GM12878 (cell line): Measurements from ENCODE around the gene POLA1. TPM values are rescaled to one million over a fixed set of nuclear protein-coding genes. Genes with fewer than 3 reads are reported as not detected.

ENCODE experiments used
- ATAC-seq: fragments of 200-7000 bp; cut with Tn5 transposase; 3 replicates; pipeline ENCODE4 v1.9.1; 2020; ENCODE audit warnings: mild to moderate bottlenecking, moderate library complexity
- BruUV-seq: library from RNA; stranded (reverse); fragments of 400-500 nt; replicated peaks from 2 replicates; lab custom pipeline; 2021; lab: Mats Ljungman, UMichigan
- CTCF ChIA-PET: fragments of 300-600 bp; sonication (Branson Sonifier 250); formaldehyde crosslinking; extraction: SDS; loops from one replicate; lab custom pipeline; 2021; ENCODE audit warnings: inconsistent platforms; lab: Yijun Ruan, JAX
- POLR2A ChIA-PET: fragments of 350-600 bp; formaldehyde crosslinking; extraction: SDS; loops from one replicate; lab custom pipeline; 2021; ENCODE audit warnings: inconsistent platforms; lab: Charles Lee
- RAD21 ChIA-PET: fragments of 300-600 bp; sonication (Branson Sonifier 250); formaldehyde crosslinking; loops from one replicate; lab custom pipeline; 2023; ENCODE audit warnings: antibody characterized with exemption; ENCODE audit not compliant: unreplicated experiment; lab: Charles Lee
- SMC1A ChIA-PET: fragments of 300-600 bp; sonication (Branson Sonifier 250); formaldehyde crosslinking; loops from one replicate; lab custom pipeline; 2023; ENCODE audit not compliant: unreplicated experiment, uncharacterized antibody; lab: Charles Lee
- DNase-seq: peaks from one replicate; pipeline ENCODE4 v3.0.0-alpha.2; 2011; ENCODE audit warnings: low read depth, low spot score
- FAIRE-seq: peaks from 3 replicates; lab custom pipeline; 2011; peaks lifted over from hg19 to GRCh38; lab: Jason Lieb, UNC
- H2AFZ ChIP-seq: 2 replicates; pipeline ENCODE4 v1.6.0; 2011; ENCODE audit warnings: low read depth, low read length, control low read depth; ENCODE audit not compliant: control insufficient read depth
- H3K27ac ChIP-seq: 2 replicates; pipeline ENCODE4 v1.5.1; 2011; ENCODE audit warnings: control low read depth; ENCODE audit not compliant: control insufficient read depth, insufficient read depth
- H3K27me3 ChIP-seq, 2 experiments: replicated peaks in 1 of 2; 2 replicates each; pipeline versions ENCODE4 v1.6.0 to v1.6.1; 2011; ENCODE audit warnings: low read length in 1 of 2; ENCODE audit not compliant: control insufficient read depth in 2 of 2, insufficient read depth in 2 of 2
- H3K36me3 ChIP-seq, 2 experiments: 2 replicates each; pipeline ENCODE4 v1.5.1; 2011; ENCODE audit warnings: low read length in 1 of 2; ENCODE audit not compliant: control insufficient read depth in 2 of 2, insufficient read depth in 2 of 2
- H3K4me1 ChIP-seq: 2 replicates; pipeline ENCODE4 v1.6.1; 2011; ENCODE audit warnings: mild to moderate bottlenecking, low read length, moderate library complexity, mixed read lengths; ENCODE audit not compliant: control insufficient read depth, insufficient read depth
- H3K4me2 ChIP-seq: 2 replicates; pipeline ENCODE4 v1.6.0; 2011; ENCODE audit warnings: control low read depth; ENCODE audit not compliant: control insufficient read depth, insufficient read depth
- H3K4me3 ChIP-seq: fragments of 200-600 bp; sonication (generic); 2 replicates; pipeline ENCODE4 v1.5.1; 2016
- H3K79me2 ChIP-seq: 2 replicates; pipeline ENCODE4 v1.6.0; 2011; ENCODE audit warnings: low read length; ENCODE audit not compliant: control insufficient read depth, insufficient read depth
- H3K9ac ChIP-seq: 2 replicates; pipeline ENCODE4 v1.8.0; 2011; ENCODE audit warnings: low read length, control low read depth, mixed read lengths; ENCODE audit not compliant: control insufficient read depth, insufficient read depth
- H3K9me3 ChIP-seq: replicated peaks from 3 replicates; pipeline ENCODE4 v1.5.1; 2011; ENCODE audit warnings: mild to moderate bottlenecking, low read length; ENCODE audit not compliant: control insufficient read depth, insufficient read depth
- H4K20me1 ChIP-seq: 2 replicates; pipeline ENCODE4 v1.6.0; 2011; ENCODE audit not compliant: control insufficient read depth, insufficient read depth
- ATF7 ChIP-seq: fragments of 450-650 bp; IDR thresholded peaks from 2 replicates; pipeline ENCODE4 v1.6.1; 2016; ENCODE audit warnings: low read depth, mild to moderate bottlenecking
- CEBPZ ChIP-seq: fragments of 150-350 bp; IDR thresholded peaks from 2 replicates; pipeline ENCODE4 v1.6.1; 2016; ENCODE audit warnings: low read depth, low read length
- CHD1 ChIP-seq: IDR thresholded peaks from 2 replicates; pipeline ENCODE4 v1.6.1; 2012; ENCODE audit warnings: low read depth, low read length, improper control_type of control experiment
- GABPA ChIP-seq: IDR thresholded peaks from 2 replicates; pipeline ENCODE4 v1.6.1; 2014; ENCODE audit warnings: antibody characterized with exemption, low read depth, mild to moderate bottlenecking, inconsistent platforms
- HDGF ChIP-seq: fragments of 450-650 bp; IDR thresholded peaks from 2 replicates; pipeline ENCODE4 v1.6.1; 2016; ENCODE audit warnings: antibody characterized with exemption
- NR2F1 ChIP-seq: fragments of 450-650 bp; conservative IDR thresholded peaks from 2 replicates; pipeline ENCODE4 v1.6.1; 2017; ENCODE audit warnings: mild to moderate bottlenecking
- POLR2AphosphoS2 ChIP-seq: IDR thresholded peaks from 2 replicates; pipeline ENCODE4 v1.6.1; 2011; ENCODE audit warnings: low read depth, mild to moderate bottlenecking, low read length, improper control_type of control experiment, moderate library complexity
- USF1 ChIP-seq: IDR thresholded peaks from 2 replicates; pipeline ENCODE4 v1.6.1; 2011; ENCODE audit warnings: borderline replicate concordance, low read depth, mild to moderate bottlenecking, moderate library complexity, mixed read lengths, low read length; ENCODE audit not compliant: insufficient read depth; ENCODE audit errors: extremely low read length
- ZZZ3 ChIP-seq: IDR thresholded peaks from 2 replicates; pipeline ENCODE4 v1.6.1; 2011; ENCODE audit warnings: low read depth; ENCODE audit not compliant: control insufficient read depth, insufficient read length
- WGBS: methylation state at CpG from one replicate; pipeline ENCODE4 v1.1.6; 2016; ENCODE audit warnings: low lambda C conversion rate; ENCODE audit not compliant: insufficient replicate concordance, insufficient coverage; ENCODE audit errors: missing lambda C conversion rate; 5-methylcytosine and 5-hydroxymethylcytosine counted together
- in situ Hi-C: fragments of 300-500 bp; cut with MboI; formaldehyde crosslinking; loops from 9 replicates; pipeline ENCODE4 v1.14.3; 2018; ENCODE audit warnings: mixed read lengths
- intact Hi-C: fragments of 100-400 bp; cut with micrococcal nuclease; formaldehyde crosslinking; loops from one replicate; pipeline ENCODE4 v1.14.2; 2022; ENCODE audit not compliant: unreplicated experiment
- polyA plus RNA-seq, 11 experiments: library from polyadenylated mRNA; depleted of rRNA in 4 of 11; unstranded in 6 of 11; stranded (reverse) in 5 of 11; fragments of >200 nt; fragmentation: Nextera tagmentation in 4 of 11; fragmentation: Illumina TruSeq in 1 of 11; extraction: Ambion mirVana in 4 of 11; extraction: Trizol in 1 of 11; gene quantifications; 1 replicate in 1 of 11; 2 replicates in 10 of 11; pipeline versions ENCODE4 v1.2.1 to v1.2.3, GENCODE V29; 2011 to 2016; ENCODE audit warnings: inconsistent platforms in 2 of 11, missing spikeins in 2 of 11, low read depth in 1 of 11
- total RNA-seq, 4 experiments: library from RNA; depleted of rRNA in 3 of 4; stranded (reverse); fragments of >200 nt in 3 of 4; fragmentation: Illumina TruSeq in 1 of 4; extraction: Trizol in 1 of 4; gene quantifications; 2 replicates each; pipeline versions ENCODE4 v1.2.1 to v1.2.3, GENCODE V29; 2013 to 2021
- TF ChIP-seq, protein P1 (sequence below): fragments of 450-650 bp; IDR thresholded peaks from 2 replicates; pipeline ENCODE4 v1.6.1; 2016; ENCODE audit warnings: mild to moderate bottlenecking

POLA1 gene
- total and polyA plus RNA-seq, 10 of the 15 experiments (the other 5 are each of a cell fraction or from before 2014, with no cell fraction given) = 6.5 to 34.7 (median 24.8) TPM

DNA sequence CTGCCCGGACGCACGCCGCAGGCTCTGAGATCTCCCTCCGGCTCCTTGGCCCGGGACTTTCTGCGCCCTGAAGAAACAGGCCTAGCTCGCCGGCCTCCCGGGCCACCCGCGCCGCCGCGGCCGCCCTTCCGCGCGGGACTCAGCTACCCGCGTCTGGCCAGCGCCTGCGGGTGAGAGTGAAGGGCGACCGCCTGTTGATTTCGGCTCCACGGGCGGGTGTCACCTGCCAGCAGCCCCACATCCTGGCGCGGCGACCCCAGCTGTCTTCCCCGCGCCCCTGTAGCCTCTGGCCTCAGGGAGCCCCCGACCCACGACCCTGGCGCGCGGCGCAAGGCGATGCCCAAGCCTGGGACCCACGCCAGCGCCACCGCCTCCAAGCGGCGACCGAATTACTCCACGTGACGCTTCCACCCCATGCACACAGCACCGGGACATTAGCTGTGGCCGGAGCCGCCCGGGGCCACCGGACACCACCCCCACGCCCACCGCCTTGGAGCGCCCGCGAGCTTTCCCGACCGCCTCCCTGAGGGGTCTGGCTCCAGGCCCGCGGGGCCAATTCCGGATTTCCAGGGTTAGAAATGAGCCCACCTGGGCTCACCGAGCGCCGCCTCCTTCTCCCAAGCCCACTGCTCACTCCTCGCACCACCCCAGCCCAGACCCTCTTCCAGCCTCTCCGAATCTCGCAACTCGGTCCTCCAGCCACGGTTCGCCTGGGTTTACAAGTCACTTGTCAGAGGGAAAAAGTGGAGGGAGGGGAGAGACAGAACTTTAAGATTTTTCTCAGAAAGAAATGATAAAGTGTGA is 311.9 kb downstream of the POLA1 start:
- FAIRE-seq = no peak
- ChIA-PET POLR2A (no interaction called here), RAD21 (no interaction called here), CTCF (no interaction called here)
- Histone ChIP-seq H3K27me3 (peaks cover 0 to 3% of the 10 kb centered on the region in 2 experiments; a peak in 1 of 4 replicates), H3K4me1 (no peaks in the 10 kb centered on the region), H3K9me3 (no peaks in the 10 kb centered on the region), H4K20me1 (no peaks in the 10 kb centered on the region)
- intact Hi-C loops = no loop called here
- TF ChIP-seq NR2F1 (no peak), CHD1 (no peak)
- TF ChIP-seq, all 136 proteins: peak for 0
- BruUV-seq = no TSS peak
- WGBS = 77% methylated on average over 46 of the region's 72 CpGs
- H3K79me2 ChIP-seq = no peaks in the 10 kb centered on the region
- ATAC-seq (no peak), DNase-seq (no peak)
- H3K27ac ChIP-seq = no peak overlapping the region
- H2AFZ ChIP-seq = no peak overlapping the region
- SMC1A ChIA-PET = no interaction called here
- in situ Hi-C loops = no loop called here
- no peak overlapping the region for H3K4me3 ChIP-seq
- H3K9ac ChIP-seq = no peak overlapping the region
- no peak overlapping the region for H3K4me2 ChIP-seq
- no peaks in the 10 kb centered on the region for H3K36me3 ChIP-seq

- no peaks in the 10 kb centered on the region for H4K20me1 ChIP-seq
- no peaks in the 10 kb centered on the region for H3K79me2 ChIP-seq
- H3K9me3 ChIP-seq = no peaks in the 10 kb centered on the region
- H2AFZ ChIP-seq = no peak overlapping the region
- RAD21 ChIA-PET = no interaction called here
- intact Hi-C loops = no loop called here
- no peak overlapping the region for H3K4me3 ChIP-seq
- ATAC-seq (no peak), FAIRE-seq (no peak), DNase-seq (no peak)
- no peak overlapping the region for H3K9ac ChIP-seq
- BruUV-seq = no TSS peak
- no peaks in the 10 kb centered on the region for H3K4me1 ChIP-seq
- POLR2A ChIA-PET = interaction anchor here (0.5 kb wide), 1 partner anchor 714 kb away, joined by 4 read pairs; no protein-coding TSS in a partner anchor
- CTCF ChIA-PET = no interaction called here
- in situ Hi-C loops = no loop called here
- 23% methylated on average over 7 of the region's 7 CpGs for WGBS
- H3K27me3 ChIP-seq = peaks cover 0 to 7% of the 10 kb centered on the region in 2 experiments; a peak in 3 of 4 replicates
- H3K36me3 ChIP-seq = no peaks in the 10 kb centered on the region
- no peak overlapping the region for H3K4me2 ChIP-seq
- SMC1A ChIA-PET = no interaction called here
- H3K27ac ChIP-seq = no peak overlapping the region
- TF ChIP-seq HDGF (no peak), ZZZ3 (no peak), GABPA (no peak), USF1 (no peak), CEBPZ (no peak), ATF7 (no peak), POLR2AphosphoS2 (no peak)
- TF ChIP-seq, protein P1, sequence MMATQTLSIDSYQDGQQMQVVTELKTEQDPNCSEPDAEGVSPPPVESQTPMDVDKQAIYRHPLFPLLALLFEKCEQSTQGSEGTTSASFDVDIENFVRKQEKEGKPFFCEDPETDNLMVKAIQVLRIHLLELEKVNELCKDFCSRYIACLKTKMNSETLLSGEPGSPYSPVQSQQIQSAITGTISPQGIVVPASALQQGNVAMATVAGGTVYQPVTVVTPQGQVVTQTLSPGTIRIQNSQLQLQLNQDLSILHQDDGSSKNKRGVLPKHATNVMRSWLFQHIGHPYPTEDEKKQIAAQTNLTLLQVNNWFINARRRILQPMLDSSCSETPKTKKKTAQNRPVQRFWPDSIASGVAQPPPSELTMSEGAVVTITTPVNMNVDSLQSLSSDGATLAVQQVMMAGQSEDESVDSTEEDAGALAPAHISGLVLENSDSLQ = no peak
Measured at GRCh38 chrX:25006586-25007058, 312.9 kb downstream of the POLA1 start.
